ENCODE results near the gene ARMC7. TPM values are rescaled to one million over a fixed set of nuclear protein-coding genes. Genes with fewer than 3 reads are reported as not detected.
"Not testable (repeated sequence)": the region's sequence is repeated elsewhere in the genome, so short reads cannot be mapped to it uniquely, and the experiment has no call there.

ARMC7 gene
- total RNA-seq, 1 donor from 2014 or later: 7.9 TPM

DNA sequence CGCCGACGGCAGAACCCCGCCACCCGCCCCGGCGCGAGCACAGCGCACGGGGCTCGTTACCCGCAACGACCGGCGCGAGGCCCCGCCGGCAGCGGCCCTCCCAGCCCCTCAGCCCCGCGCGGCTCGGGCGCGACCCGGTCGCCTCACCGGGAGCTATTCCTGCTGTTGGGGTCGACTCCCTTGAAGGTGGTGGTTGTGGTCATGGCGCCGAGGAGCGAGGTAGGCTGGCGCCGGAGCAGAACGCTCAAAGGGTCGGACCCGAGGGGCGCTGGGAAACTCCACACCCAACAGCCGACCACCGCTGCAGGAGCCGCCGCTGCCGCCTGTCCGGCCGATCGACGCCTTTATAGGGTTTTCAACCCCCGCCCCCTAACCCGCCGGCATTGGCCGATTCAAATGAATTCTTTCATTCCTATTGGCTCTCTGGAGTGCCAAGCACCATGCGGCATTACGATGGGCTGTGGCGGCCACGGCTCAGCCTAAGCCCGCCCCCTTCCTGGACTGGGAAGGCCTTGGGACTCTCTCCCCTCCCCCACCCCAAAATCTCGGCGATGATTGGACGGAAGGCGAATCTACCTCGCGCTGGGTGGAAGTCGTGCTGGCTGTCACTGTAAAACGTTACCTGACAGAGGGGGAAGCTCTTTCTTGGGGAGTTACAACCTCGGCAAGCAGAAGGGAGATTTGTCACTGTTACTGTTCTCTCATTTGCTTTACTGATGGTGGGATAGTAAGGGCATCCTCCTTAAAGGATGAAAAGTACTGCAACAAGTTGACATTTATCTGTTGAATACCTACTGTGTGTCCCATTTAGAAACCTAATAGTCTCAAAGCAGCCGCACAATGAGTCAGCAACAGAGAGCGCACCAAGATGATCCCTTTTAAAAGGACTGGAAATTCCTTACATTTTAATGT, 44.7 kb downstream of the ARMC7 start, which contains the start of gene JPT1:
Gene JPT1, minus strand, starts transcription at position 318 of the 912 bp plus-strand sequence. Its CDS starts 115 bp downstream, at position 203.
- Histone ChIP-seq H3K27me3 (ENCODE audit: control insufficient read depth, insufficient read depth, low read length) (no peaks in the 10 kb centered on the region), H3K4me3 (ENCODE audit: low read depth, low read length) (peak within 1 kb of the TSS; percentile 72), H3K36me3 (ENCODE audit: control insufficient read depth, insufficient read depth, low read length) (no peaks in the 10 kb centered on the region)
- no peak for TF ChIP-seq CTCF (IDR thresholded peaks at IDR 0.05; ENCODE audit: insufficient read depth, low read length, poor library complexity, severe bottlenecking)
- peak; percentile 94 for DNase-seq (ENCODE audit: low read depth)

- no peak for TF ChIP-seq CTCF (IDR thresholded peaks at IDR 0.05; ENCODE audit: insufficient read depth, low read length, poor library complexity, severe bottlenecking)
- no peak for DNase-seq (ENCODE audit: low read depth)
- Histone ChIP-seq H3K4me3 (ENCODE audit: low read depth, low read length) (no peak overlapping the region), H3K36me3 (ENCODE audit: control insufficient read depth, insufficient read depth, low read length) (no peaks in the 10 kb centered on the region), H3K27me3 (ENCODE audit: control insufficient read depth, insufficient read depth, low read length) (no peaks in the 10 kb centered on the region)
Measured at GRCh38 chr17:75155191-75155601, 45.4 kb downstream of the ARMC7 start.

- not testable (repeated sequence) for DNase-seq (ENCODE audit: low read depth); H3K36me3 ChIP-seq (ENCODE audit: control insufficient read depth, insufficient read depth, low read length); H3K4me3 ChIP-seq (ENCODE audit: low read depth, low read length); H3K27me3 ChIP-seq (ENCODE audit: control insufficient read depth, insufficient read depth, low read length)
Measured at GRCh38 chr17:75158480-75158879, 48.7 kb downstream of the ARMC7 start.

- H3K27me3 ChIP-seq (ENCODE audit: control insufficient read depth, insufficient read depth, low read length): no peaks in the 10 kb centered on the region
- no peak for TF ChIP-seq CTCF (IDR thresholded peaks at IDR 0.05; ENCODE audit: insufficient read depth, low read length, poor library complexity, severe bottlenecking)
- H3K4me3 ChIP-seq (ENCODE audit: low read depth, low read length): no peak overlapping the region
- no peak for DNase-seq (ENCODE audit: low read depth)
- H3K36me3 ChIP-seq (ENCODE audit: control insufficient read depth, insufficient read depth, low read length): no peaks in the 10 kb centered on the region
Measured at GRCh38 chr17:75159196-75160031, 49.6 kb downstream of the ARMC7 start.

- no peak for DNase-seq (ENCODE audit: low read depth)
- Histone ChIP-seq H3K36me3 (ENCODE audit: control insufficient read depth, insufficient read depth, low read length) (no peaks in the 10 kb centered on the region), H3K4me3 (ENCODE audit: low read depth, low read length) (no peak overlapping the region), H3K27me3 (ENCODE audit: control insufficient read depth, insufficient read depth, low read length) (no peaks in the 10 kb centered on the region)
- no peak for TF ChIP-seq CTCF (IDR thresholded peaks at IDR 0.05; ENCODE audit: insufficient read depth, low read length, poor library complexity, severe bottlenecking)
Measured at GRCh38 chr17:75160211-75160610, 50.4 kb downstream of the ARMC7 start.

DNA sequence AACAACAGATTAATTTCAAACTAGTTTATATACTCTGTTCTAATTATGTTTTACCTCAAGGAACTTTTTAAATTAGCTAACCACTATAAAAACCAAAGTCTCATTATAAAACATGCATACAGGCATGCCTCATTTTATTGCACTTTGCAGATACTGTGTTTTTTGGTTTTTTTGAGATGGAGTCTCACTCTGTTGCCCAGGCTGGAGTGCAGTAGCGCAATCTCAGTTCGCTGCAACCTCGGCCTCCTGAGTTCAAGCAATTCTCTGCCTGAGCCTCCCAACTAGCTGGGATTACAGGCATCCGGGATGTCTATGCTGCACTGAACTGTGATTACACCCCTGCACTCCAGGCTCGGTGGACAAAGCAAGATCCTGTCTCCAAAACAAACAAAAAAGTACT, 53.3 kb downstream of the ARMC7 start:
- DNase-seq (ENCODE audit: low read depth): no peak
- no peaks in the 10 kb centered on the region for H3K36me3 ChIP-seq (ENCODE audit: control insufficient read depth, insufficient read depth, low read length)
- no peaks in the 10 kb centered on the region for H3K27me3 ChIP-seq (ENCODE audit: control insufficient read depth, insufficient read depth, low read length)
- TF ChIP-seq CTCF (IDR thresholded peaks at IDR 0.05; ENCODE audit: insufficient read depth, low read length, poor library complexity, severe bottlenecking): no peak
- H3K4me3 ChIP-seq (ENCODE audit: low read depth, low read length): no peak overlapping the region

- not testable (repeated sequence) for H3K27me3 ChIP-seq (ENCODE audit: control insufficient read depth, insufficient read depth, low read length); DNase-seq (ENCODE audit: low read depth); H3K4me3 ChIP-seq (ENCODE audit: low read depth, low read length); H3K36me3 ChIP-seq (ENCODE audit: control insufficient read depth, insufficient read depth, low read length)
Measured at GRCh38 chr17:75164606-75165005, 54.8 kb downstream of the ARMC7 start.
